HUDEP-2 (cell line): ENCODE results near the gene ROCK1.
"Not testable (repeated sequence)": the region's sequence is repeated elsewhere in the genome, so short reads cannot be mapped to it uniquely, and the experiment has no call there.

Experiments used
- DNase-seq, 76 experiments: peaks; one replicate each; lab custom pipeline; 2025; ENCODE audit not compliant: unreplicated experiment in 76 of 76; lab: John Stamatoyannopoulos, UW

ROCK1 gene

DNA sequence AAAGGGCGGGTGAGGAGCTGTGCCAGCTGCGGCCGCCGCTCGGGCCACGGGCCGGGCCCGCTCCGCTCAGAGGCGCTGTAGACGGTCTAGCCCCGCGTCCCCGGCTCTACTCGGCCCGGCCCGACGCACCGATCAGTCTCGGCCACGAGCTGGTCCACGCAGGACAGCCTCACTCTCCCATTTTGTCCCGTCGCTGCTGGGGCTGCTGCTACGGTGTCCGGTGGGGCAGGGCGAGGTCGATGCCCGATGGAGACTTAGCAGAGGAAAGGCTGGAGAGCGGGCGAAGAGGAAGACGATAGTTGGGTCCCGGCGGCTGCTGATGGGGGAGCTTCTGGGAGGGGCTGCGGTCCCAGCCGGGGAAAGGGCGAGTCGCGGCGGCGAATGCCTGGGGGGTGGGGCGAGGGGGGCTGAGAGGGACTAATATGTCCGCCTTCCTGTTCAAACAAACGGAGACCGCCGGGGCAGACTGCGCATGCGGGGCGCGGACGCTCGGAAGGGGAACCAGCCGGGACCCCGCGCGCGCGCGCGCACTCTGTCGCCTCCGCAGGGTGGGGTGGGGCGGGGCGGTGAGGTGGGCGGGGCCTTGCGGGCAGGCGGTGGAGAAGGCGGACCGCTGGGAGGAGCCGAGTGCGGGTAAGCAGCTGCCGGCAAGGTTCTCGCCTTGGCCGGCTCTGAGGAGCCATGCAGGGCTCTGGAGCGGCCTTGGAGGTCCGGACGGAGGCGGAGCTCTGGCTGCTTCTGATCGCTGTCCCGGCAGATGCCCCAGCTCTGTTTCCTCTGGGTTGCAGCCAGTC, at the start of gene ROCK1:
Gene ROCK1, minus strand, starts transcription at position 468 of the 794 bp plus-strand sequence. CDS start 903 bp downstream, outside the sequence.
- DNase-seq = peak; percentile 33 to 100 (median 97)

DNA sequence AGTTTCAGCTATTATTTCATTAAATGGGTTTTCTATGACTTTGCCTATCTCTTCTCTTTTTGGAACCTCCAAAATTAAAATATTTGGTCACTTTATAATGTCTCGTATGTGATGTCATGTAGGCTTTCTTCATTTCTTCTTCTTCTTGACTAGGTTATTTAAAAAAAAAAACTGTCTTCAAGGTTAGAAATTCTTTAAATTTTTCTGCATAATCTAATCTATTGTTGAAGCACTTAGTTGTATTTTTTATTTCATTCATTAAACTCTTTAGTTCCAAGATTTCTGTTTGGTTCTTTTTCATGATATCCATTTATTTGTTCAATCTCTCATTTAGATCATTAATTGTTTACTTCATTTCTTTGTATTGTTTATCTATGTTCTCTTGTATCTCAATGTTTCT, 43.8 kb upstream of the ROCK1 start:
- DNase-seq = no peak

DNA sequence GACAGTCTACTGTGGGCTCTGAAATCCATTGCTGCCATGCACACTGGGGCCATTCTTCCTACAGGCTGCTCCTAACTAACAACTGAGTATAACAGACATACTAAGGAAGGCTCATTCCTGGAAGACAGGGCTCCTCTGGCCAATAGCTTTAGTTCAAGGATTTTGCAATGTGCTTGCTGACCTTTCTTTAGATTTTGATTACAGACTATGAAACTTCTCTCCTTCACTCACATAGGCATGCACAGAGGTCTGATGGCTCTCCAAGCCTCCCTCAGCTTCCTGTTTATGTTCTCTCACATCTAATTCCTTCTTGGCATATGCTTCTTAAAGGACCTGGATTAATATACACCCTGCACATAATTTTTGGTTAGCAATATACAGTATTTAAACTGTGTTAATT, 34.4 kb upstream of the ROCK1 start:
- no peak for DNase-seq

DNA sequence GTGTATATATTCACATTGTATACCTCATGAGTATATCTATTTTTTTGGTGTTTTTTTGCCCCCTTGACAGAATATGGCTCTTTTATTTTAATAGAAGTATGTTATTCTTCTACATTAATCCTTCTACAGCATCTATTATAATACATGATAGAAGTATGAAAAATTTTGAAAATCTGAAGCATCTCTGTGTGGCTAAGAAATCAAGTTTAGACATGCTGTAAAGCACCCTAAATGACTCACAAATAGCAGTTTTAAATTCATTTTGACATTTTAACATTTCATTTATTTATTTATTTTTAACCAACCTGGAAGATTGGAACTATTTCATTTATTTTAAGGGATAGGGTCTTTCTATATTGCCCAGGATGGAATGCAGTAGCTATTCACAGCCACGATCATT, 33.8 kb upstream of the ROCK1 start:
- DNase-seq = no peak

DNA sequence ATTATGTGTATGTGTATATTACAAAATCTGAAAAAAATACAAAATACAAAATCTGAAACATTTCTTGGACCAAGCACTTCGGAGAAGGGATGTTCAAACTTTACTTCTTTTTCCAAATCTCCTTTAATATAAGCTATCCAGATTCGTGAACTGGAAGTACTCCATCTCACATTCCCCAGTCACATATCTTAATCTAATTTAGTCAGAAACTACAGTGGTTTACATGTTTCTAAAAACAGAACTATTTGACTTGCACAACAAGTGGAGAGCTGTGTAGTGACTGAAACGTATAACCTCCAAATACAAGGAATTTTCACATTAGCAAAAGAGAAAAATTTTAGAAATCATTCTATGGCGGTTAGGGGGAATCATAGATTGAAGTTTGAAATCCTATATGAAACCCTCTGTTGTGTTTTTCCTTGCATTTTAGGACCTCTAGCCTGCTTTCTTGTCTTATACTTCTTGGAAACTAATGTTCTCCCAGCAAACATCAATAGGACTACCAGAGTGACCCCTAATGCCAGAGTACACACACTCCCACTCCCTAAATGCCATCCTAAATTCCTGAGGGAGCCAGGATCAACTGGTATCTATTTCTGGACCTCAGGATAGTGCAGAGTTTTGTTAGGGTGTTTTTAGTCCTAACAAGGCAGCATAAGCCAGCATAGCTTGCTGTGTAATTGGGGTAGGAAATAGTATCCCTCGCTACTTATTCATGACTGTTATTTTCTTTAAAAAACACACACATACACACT, 30.2 kb upstream of the ROCK1 start:
- no peak for DNase-seq

DNA sequence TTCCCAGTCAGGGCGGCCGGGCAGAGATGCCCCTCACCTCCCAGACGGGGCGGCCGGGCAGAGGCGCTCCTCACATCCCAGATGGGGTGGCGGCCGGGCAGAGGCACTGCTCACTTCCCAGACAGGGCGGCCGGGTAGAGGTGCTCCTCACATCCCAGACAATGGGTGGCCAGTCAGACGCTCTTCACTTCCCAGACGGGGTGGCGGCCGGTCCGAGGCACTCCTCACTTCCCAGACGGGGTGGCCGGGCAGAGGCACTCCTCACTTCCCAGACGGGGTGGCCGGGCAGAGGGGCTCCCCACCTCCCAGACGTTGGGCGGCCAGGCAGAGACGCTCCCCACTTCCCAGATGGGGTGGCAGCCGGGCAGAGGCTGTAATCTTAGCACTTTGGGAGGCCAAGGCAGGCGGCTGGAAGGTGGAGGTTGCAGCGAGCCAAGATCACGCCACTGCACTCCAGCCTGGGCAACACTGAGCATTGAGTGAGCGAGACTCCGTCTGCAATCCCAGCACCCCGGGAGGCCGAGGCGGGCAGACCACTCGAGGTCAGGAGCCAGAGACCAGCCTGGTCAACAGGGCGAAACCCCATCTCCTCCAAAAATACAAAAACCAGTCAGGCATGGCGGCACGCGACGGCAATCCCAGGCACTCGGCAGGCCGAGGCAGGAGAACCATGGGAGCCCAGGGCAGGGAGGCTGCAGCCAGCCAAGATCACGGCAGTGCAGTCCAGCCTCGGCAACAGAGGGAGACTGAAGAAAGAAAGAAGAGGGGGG, 26.3 kb upstream of the ROCK1 start:
- DNase-seq = not testable (repeated sequence)

DNA sequence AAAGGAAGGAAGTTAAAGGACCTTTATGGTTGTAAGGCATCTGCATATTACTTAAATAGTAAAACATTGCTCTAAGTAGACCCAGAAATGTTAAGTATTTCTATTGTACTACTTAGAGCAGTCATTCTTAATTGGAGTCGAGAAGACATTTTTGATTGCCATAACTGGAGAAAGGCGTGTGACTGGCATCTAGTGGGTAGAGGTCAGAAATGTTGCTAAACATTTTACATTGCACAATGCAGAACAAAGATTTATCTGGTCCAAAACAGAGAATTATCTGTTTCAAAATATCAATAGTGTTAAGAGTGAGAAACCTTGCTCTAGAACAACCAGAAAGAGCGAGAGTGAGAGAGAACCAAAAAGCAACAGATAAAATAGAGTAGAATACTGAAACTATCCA, 23.3 kb upstream of the ROCK1 start:
- DNase-seq = peak in 20 of 76 experiments; percentile 4 to 44 (median 10)

DNA sequence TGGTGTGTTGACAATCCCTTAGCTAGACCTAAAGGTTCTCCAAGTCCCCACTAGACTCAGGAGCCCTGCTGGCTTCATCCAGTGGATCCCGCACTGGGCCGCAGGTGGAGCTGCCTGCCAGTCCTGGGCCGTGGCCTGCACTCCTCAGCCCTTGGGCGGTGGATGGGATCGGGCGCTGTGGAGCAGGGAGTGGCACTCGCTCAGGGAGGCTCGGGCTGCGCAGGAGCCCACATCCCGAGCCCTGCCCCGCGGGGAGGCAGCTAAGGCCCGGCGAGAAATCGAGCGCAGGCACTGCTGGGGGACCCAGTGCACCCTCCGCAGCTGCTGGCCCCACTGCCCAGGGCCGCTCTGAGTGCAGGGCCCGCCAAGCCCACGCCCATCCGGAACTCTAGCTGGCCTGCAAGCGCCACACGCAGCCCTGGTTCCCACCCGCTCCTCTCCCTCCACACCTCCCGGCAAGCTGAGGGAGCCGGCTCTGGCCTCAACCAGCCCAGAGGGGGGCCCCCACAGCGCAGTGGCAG, 20.8 kb upstream of the ROCK1 start:
- DNase-seq = no peak

DNA sequence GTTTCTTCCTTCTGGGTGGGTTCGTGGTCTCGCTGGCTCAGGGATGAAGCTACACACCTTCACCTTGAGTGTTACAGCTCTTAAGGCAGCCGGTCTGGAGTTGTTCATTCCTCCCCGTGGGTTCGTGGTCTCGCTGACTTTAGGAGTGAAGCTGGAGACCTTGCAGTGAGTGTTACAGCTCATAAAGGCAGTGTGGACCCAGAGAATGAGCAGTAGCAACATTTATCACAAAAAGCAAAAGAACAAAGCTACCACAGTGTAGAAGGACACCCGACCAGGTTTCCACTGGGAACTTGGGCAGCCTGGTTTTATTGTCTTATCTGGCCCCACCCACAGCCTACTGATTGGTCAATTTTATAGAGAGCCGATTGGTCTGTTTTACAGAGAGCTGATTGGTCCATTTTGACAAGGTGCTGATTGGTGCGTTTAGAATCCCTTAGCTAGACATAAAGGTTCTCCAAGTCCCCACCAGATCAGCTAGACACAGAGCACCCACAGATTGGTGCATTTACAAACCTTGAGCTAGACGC, 20.1 kb upstream of the ROCK1 start:
- DNase-seq = no peak

DNA sequence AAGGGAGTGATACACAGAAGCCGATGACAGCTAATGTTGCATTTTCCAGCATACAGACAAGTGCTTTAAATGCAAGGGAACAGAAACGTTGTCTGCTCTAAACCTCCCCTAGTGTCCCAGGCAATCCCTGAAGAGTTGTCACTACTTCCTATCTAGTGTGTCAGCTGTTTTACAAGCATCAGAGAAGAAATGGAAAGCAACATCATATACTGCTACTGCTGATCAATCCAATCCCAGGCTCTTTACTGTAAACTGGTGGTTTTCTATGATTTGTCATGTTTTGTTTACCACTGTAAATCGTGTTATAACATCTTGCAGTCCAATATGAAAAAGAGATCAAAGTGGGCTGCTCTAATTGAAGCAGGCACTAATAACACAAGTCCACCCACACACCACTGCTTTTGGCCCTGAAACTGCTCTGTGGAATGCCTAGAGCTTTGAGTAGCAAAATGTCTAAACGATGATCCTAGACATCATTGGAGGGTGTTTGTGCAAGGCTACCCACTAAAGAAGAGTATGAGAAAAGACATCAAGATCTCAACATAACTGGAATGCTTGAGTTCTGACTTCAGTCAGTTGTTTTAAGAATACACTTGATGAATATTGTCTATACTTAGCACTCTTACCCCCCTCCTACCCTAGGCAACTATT, 18.1 kb upstream of the ROCK1 start:
- DNase-seq = no peak

DNA sequence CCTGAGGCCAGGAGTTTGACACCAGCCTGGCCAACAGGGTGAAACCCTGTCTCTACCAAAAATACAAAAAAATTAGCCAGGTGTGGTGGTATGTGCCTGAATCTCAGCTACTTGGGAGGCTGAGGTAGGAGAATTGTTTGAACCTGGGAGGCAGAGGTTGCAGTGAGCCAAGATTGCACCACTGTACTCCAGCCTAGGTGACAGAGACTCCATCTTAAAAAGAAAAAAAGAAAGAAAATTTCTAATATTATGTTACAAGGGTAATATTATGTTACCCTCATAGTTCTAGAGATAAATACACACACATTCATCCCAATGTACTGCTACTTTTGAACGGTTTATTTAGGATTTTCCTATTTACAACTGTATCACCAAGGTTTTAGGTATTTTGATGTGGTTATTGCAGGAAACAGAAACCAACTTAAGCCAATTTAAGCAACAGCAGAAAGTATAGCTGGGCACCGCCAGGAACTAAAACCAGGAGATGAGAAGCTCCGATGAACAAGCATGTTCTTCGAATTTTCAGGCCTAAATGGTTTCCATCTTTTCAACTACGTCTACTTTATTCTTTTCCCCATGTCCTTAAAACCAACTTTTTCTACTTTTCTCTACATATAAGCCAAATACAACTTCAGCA, 11.8 kb upstream of the ROCK1 start:
- DNase-seq = no peak

DNA sequence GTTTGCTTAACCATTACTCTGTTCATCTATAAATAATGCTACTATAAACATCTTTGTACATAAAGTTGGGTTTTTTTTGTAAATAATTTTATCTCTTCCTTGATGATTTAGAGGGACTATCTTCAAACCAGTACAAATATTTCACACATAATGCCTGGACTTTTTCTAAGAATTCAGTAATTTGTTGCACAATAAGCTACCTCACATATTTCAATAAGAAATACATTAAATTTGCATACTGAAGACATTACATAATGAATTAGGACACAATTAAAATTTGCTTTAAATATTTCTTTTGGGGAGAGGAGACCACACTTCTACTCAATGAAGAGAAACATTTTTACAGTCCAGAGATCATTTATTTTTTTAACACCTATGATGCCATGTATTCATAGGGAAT, 7.2 kb upstream of the ROCK1 start:
- DNase-seq = no peak

DNA sequence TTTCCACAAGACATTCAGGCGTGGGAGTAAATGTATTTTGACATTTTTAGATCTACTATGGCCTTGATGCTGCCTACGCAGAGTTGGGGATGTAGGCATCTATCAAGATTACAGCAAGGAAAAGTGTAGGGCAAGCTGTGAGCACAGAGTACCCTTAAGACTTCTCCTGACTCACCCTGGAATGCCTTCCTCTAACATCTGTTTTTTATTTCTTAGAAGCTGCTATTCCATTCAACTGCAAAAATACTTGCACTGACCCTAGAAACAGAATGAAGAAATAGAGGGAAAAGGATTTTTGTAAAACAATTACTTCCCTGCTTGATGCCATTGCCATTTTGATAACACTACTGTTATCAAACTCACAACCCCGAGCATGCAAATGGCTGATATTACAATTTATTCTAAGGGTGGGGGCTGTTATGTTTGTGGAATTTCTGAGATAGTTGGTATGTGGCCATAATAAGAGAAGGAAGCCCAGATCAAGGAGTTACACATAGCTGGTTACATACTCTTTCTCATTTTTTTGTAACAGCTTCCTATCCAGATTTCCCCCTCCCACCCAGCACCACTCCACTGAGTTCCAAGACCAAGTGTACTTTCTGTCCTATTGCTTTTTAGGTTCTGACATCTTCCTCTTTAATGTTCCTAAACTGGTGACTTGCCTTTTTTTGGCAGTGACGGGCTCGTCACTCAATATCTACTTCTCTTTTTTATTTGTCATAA, 6.0 kb upstream of the ROCK1 start:
- DNase-seq = peak in 5 of 76 experiments; percentile 5 to 33 (median 7)

DNA sequence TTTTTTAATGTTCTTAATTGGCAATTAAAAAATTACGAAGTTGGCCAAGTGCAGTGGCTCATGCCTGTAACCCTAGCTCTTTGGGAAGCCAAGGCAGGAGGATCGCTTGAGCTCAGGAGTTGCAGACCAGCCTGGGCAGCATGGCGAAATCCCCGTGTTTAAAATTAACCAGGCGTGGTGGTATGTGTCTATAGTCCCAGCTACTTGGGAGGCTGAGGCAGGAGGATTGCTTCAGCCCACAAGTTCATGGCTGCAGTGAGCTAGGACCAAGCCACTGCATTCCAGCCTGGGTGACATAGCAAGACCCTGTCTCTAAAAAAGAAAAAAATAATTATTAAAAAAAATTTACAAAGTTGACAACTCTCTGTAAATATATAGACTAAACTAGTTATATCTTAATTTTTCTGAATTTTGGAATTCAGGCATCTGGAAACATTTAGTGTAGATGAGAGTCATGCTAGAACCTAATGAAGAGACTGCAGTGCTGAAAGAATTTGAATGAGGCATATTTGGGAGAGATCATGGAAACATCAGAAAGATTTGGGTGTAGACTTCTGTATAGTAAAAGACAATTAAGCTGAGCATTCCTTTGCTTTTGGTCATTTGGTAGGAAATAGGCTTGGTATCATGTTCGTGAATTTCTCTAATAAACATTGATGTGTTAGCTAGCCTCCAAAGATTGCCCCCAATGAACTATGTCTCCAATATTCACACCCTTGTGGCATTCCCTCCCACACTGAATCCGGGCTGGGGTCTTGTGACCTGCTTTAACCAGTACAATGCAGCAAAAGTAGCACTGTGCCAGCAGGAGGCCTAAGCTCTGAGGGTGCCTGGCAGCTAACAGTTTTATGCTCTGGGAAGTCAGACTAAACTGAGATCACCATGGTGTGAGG, 4.2 kb upstream of the ROCK1 start:
- peak in 3 of 76 experiments; percentile 3 to 25 (median 18) for DNase-seq

DNA sequence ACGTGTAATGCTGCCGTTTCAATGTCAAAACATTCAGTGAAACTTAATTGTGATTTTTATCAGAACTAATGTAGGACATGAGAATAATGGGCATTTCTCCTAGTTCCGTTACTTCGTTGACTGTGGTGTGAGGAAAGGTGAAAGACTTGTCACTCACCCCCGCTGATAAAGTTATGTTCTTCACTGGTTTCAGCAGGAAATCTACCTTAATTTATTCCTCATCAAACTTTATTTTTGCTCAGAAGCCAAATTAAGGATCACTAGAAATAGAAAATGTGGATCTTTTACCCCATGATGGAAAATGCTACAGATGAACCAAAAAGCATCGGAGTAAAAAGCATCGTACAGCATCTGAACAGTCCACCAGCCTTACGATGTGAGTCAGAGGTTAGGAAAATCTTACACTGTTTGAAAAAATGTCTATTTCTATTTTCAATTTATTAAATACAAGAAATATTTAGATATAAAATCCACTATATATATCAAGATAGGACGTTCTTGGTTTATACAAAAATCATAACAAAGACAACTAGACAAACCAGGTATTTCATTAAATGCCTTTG, 1.0 kb upstream of the ROCK1 start:
- DNase-seq = peak in 2 of 76 experiments; percentile 18 to 36

DNA sequence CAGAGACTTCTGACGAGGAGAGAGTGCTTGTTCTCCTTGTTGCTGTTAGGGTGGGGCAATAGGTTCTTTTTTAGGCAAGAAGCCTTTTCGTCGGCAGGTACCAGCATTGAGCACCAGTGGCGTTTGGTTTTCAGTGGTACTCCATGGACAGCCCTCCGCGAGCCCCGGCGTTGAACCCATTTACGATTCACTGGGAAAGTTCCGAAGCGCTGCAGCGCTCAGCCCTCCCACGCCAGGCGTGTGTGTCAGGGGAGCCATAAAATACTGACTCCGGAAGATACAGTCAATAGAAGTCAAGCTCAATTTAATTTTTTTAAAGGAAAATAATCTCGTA, 494 bp upstream of the ROCK1 start:
- DNase-seq = peak in 4 of 76 experiments; percentile 28 to 76 (median 54)

DNA sequence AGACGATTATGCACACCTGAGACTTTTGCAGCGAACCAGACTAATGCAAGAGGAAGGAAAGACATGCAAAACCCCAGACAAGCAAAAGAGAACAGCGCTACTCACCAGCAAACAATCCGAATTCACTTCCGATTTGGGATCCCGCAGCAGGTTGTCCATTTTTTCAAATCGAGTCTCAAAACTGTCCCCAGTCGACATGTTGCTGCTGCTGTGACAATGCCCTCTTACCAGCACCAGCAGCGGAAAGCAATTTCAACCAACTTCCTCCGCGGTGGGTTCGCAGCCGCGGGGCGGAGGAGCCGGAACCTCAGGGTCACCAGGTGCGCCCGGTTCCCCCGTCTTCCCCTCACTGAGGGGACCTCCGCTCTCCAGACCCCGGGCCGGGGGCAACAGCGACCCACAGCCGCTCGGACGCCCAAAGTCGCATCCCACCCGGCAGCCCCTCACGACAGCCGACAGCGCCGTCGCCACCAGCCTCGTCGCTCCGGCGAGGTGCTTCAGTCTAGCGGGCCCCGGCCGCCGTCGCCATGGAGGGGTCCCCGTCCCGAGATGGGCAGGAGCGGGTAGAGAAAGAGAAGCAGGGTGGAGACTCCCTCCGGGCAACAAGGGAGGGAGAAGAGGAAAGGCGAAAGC, 784 bp downstream of the ROCK1 start:
- DNase-seq = peak in 52 of 76 experiments; percentile 1 to 83 (median 29)
